Measurements from ENCODE around the gene ZNF536. TPM values are rescaled to one million over a fixed set of nuclear protein-coding genes. Genes with fewer than 3 reads are reported as not detected.

Gene ZNF536
- total RNA-seq, 4 donors from 2014 or later: 1.00 to 7.1 (median 1.8) TPM

DNA sequence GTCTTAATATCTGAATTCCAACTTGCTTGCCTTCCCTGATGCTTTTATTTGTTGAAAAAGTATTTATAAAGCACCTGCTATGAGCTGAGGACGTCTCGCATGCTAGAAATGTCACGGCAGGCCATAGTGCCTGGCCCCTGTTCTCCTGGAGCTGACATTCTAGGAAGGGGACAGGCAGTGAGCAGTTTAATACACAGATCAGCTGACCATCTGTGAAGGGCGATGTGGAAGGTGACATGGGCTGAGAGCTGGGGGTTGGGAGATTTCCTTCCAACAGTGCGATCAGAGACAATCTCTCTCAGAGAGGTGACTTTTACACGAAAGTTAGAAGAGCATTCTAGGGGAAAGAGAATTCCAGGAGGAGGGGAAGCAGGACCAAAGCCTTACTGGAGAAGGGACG lies 153.2 kb downstream of the ZNF536 start:
- WGBS, 2 donors (ENCODE audit: low coverage in 1 of 2): 69 to 72% methylated on average over 5 to 7 of the region's 7 CpGs
- in situ Hi-C loops (cut with MboI; ENCODE audit: low pct_ligation_motif_present in 1 of 4, low pct_unique_long_range_greater_than_20kb in 1 of 4, low sequenced_read_pairs in 3 of 4) (no loop called here), intact Hi-C loops (cut with DNase I; ENCODE audit: low total_unique reads) (no loop called here)
- TF ChIP-seq POLR2AphosphoS5 (IDR thresholded peaks at IDR 0.05) (no peak), POLR2A (IDR thresholded peaks at IDR 0.05) (no peak), EP300 (IDR thresholded peaks at IDR 0.05; ENCODE audit: low read depth) (no peak)
- TF ChIP-seq, protein P1, sequence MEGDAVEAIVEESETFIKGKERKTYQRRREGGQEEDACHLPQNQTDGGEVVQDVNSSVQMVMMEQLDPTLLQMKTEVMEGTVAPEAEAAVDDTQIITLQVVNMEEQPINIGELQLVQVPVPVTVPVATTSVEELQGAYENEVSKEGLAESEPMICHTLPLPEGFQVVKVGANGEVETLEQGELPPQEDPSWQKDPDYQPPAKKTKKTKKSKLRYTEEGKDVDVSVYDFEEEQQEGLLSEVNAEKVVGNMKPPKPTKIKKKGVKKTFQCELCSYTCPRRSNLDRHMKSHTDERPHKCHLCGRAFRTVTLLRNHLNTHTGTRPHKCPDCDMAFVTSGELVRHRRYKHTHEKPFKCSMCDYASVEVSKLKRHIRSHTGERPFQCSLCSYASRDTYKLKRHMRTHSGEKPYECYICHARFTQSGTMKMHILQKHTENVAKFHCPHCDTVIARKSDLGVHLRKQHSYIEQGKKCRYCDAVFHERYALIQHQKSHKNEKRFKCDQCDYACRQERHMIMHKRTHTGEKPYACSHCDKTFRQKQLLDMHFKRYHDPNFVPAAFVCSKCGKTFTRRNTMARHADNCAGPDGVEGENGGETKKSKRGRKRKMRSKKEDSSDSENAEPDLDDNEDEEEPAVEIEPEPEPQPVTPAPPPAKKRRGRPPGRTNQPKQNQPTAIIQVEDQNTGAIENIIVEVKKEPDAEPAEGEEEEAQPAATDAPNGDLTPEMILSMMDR (IDR thresholded peaks at IDR 0.05): no peak
- Histone ChIP-seq H3K9me3 (no peaks in the 10 kb centered on the region), H3K27ac (no peak overlapping the region), H3K36me3 (no peaks in the 10 kb centered on the region), H3K27me3 (no peaks in the 10 kb centered on the region), H3K4me3 (no peak overlapping the region), H3K4me1 (no peaks in the 10 kb centered on the region)
- no peak for DNase-seq

DNA sequence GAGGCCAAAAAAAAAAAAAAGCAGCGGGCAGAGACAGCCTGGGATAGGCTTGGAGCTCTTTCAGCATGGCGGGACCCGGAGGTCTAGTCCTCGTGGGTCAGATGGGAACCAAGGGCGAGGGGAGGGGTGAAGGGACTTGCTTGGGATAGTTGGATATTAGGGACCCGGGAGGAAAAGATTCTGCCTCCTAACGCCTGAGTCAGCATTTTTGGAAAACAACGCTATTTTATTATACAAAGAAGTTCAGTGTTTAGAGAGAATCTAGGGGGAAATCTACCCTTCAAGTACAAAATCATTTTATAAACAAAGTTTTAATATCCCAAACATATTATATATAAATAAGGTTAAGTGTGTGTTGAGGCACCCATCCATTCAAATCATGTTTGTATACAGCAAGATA lies 156.7 kb downstream of the ZNF536 start:
- Histone ChIP-seq H3K9me3 (no peaks in the 10 kb centered on the region), H3K27me3 (no peaks in the 10 kb centered on the region), H3K36me3 (no peaks in the 10 kb centered on the region), H3K27ac (no peak overlapping the region), H3K4me1 (no peaks in the 10 kb centered on the region), H3K4me3 (no peak overlapping the region)
- no peak for TF ChIP-seq POLR2AphosphoS5 (IDR thresholded peaks at IDR 0.05)
- TF ChIP-seq, protein P1 (IDR thresholded peaks at IDR 0.05): no peak
- DNase-seq: no peak
- in situ Hi-C loops (cut with MboI; ENCODE audit: low pct_ligation_motif_present in 1 of 4, low pct_unique_long_range_greater_than_20kb in 1 of 4, low sequenced_read_pairs in 3 of 4) (no loop called here), intact Hi-C loops (cut with DNase I; ENCODE audit: low total_unique reads) (no loop called here)
- WGBS, 2 donors (ENCODE audit: low coverage in 1 of 2): 60 to 71% methylated on average over 3 to 8 of the region's 8 CpGs

DNA sequence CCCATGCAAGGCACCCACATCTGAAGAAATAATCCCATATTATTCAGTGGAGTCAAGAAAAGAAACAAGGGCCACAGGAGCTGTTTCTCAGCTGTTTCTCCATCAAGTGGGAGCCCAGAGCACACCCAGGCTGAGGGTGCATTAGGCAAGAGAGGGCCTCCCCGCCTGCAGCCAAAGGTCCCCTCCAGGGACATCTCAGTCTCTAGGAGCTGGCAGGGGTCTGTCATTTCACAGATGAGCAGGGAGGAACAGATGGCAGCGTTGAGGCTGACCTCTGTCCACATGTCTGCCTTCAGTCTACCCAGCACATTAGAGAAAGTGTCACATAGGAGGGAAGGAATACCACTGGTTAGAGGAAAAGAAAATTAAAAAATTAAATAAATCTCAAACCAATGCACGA lies 157.7 kb downstream of the ZNF536 start:
- in situ Hi-C loops (cut with MboI; ENCODE audit: low pct_ligation_motif_present in 1 of 4, low pct_unique_long_range_greater_than_20kb in 1 of 4, low sequenced_read_pairs in 3 of 4) (no loop called here), intact Hi-C loops (cut with DNase I; ENCODE audit: low total_unique reads) (no loop called here)
- Histone ChIP-seq H3K27ac (no peak overlapping the region), H3K36me3 (no peaks in the 10 kb centered on the region), H3K27me3 (no peaks in the 10 kb centered on the region), H3K4me1 (no peaks in the 10 kb centered on the region), H3K4me3 (no peak overlapping the region), H3K9me3 (no peaks in the 10 kb centered on the region)
- no peak for DNase-seq
- whole genome bisulfite sequencing, 2 donors (ENCODE audit: low coverage in 1 of 2): 72 to 83% methylated on average over 1 to 3 of the region's 3 CpGs
- TF ChIP-seq EP300 (IDR thresholded peaks at IDR 0.05; ENCODE audit: low read depth) (no peak), POLR2A (IDR thresholded peaks at IDR 0.05) (no peak), POLR2AphosphoS5 (IDR thresholded peaks at IDR 0.05) (no peak)
- TF ChIP-seq, protein P1 (IDR thresholded peaks at IDR 0.05): no peak

DNA sequence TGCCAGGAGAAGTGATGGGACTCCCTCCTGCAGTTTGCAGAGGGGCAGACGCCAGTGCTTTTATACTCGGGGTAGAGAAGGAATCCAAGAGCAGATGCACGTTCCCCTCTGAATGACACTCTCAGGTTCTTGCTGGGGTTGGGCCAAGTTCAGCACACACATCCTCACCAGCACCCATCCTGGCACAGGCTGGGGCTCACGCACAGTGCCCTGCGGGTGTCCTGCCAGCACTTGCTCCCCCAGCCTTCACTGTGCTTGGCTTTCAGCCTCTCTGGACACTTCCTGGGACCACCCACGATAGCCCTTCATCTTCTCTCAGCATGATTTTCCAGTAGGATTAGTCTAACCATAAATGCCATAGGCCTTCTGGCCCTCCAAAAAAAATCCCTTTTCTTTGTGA lies 158.6 kb downstream of the ZNF536 start:
- no peaks in the 10 kb centered on the region for H3K4me1 ChIP-seq
- H3K9me3 ChIP-seq: no peaks in the 10 kb centered on the region
- no peaks in the 10 kb centered on the region for H3K36me3 ChIP-seq
- no peak for DNase-seq
- no peak overlapping the region for H3K4me3 ChIP-seq
- WGBS, 2 donors (ENCODE audit: low coverage in 1 of 2): 67% methylated on average over 6 of the region's 6 CpGs; no CpG with 5 or more reads in 1 of the 2 donors
- in situ Hi-C loops (cut with MboI; ENCODE audit: low pct_ligation_motif_present in 1 of 4, low pct_unique_long_range_greater_than_20kb in 1 of 4, low sequenced_read_pairs in 3 of 4) (no loop called here), intact Hi-C loops (cut with DNase I; ENCODE audit: low total_unique reads) (no loop called here)
- TF ChIP-seq POLR2AphosphoS5 (IDR thresholded peaks at IDR 0.05): no peak
- TF ChIP-seq EP300 (IDR thresholded peaks at IDR 0.05; ENCODE audit: low read depth): no peak
- TF ChIP-seq, protein P1 (IDR thresholded peaks at IDR 0.05): no peak
- no peak for TF ChIP-seq POLR2A (IDR thresholded peaks at IDR 0.05)
- no peak overlapping the region for H3K27ac ChIP-seq
- no peaks in the 10 kb centered on the region for H3K27me3 ChIP-seq
